B cell (primary cell): ENCODE measurements around the gene DUXA.

Experiments used
- CTCF ChIP-seq: fragments of 200-600 bp; IDR thresholded peaks from one replicate; pipeline ENCODE4 v1.8.0; 2022; ENCODE audit warnings: antibody characterized with exemption, mild to moderate bottlenecking
- EZH2 ChIP-seq: IDR thresholded peaks from 2 replicates; pipeline ENCODE4 v1.6.1; 2012; ENCODE audit warnings: borderline replicate concordance, low read depth, mild to moderate bottlenecking, moderate library complexity, low read length; ENCODE audit not compliant: insufficient read depth, poor library complexity, severe bottlenecking

- no peak for TF ChIP-seq CTCF
- no peak for TF ChIP-seq EZH2
These were observed 48.4 kb downstream of the DUXA start for GRCh38 chr19:57118848-57119247.
